NCI-H345 (cell line): ENCODE results near the gene SKIDA1.

Source experiments
- DNase-seq: peaks from one replicate; lab custom pipeline; 2025; lab: John Stamatoyannopoulos, UW

The SKIDA1 gene

GRCh38 chr10:21479570-21480315, 45.7 kb downstream of the SKIDA1 start:
- no peak for DNase-seq

- peak; percentile 14 for DNase-seq
These were observed 50.1 kb downstream of the SKIDA1 start for GRCh38 chr10:21475393-21475792.

DNA sequence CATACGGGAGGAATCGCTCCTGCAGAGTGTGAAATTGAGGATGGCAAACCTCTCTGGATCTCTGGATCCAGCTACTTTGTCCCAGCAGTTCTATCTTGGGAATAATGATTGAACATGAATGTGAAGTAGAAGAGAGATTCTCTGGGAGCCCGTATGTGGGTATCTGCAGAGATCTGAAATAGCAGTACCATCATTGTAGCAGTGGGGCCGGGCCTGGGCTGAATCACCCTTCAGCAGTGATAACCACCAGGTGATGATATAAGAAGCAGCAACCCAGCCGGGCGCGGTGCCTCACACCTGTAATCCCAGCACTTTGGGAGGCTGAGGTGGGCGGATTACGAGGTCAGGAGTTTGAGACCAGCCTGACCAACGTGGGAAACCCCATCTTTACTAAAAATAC, 51.9 kb downstream of the SKIDA1 start:
- DNase-seq: no peak

DNA sequence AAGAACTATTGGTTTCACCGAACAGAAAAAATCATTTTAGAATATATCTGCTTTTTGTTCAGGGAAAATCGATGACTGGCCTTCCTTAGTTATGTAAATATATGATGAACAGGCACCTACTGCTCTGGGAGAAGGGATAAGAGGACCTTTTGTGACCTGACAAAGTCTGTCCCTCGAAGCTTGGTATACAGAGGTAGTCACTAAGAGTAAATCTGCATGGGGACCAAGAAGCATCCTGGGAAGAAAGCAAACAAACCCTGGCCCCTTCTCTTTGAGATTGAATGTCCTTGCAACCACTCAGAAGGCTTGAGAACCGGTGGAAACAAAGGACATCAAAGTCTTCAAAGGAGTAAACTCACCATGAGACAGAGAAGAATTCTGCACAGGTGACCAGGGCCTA, 52.3 kb downstream of the SKIDA1 start:
- DNase-seq: no peak

GRCh38 chr10:21468086-21468485, 57.4 kb downstream of the SKIDA1 start:
- DNase-seq: no peak

- DNase-seq: no peak
These were observed 57.8 kb downstream of the SKIDA1 start for GRCh38 chr10:21467633-21468032.

GRCh38 chr10:21464134-21464533, 61.3 kb downstream of the SKIDA1 start:
- DNase-seq: no peak
